Measurements from ENCODE around the gene PMAIP1.

DNA sequence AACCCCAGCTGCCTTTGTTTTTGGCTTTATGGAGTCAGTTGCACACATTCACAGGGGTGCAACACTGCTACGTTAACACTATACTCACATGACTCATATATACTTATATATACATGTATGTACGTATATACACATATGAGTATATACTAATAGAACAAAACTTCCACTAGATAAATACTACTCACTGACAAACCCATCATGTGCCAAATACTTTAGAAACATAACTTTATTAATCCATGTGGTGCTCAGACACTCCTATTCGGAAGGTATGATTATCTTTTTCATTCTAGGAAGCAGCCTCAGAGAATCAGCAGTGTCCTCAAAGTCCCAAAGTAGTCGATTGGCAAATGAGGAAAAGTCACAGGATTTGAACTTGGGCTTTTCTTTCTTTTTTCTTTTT is 7.9 kb downstream of the PMAIP1 start:
- TF ChIP-seq ZNF384 (IDR thresholded peaks at IDR 0.05) = no peak
- TF ChIP-seq FOXM1 (IDR thresholded peaks at IDR 0.05; ENCODE audit: borderline replicate concordance) = no peak
- TF ChIP-seq ARNT (IDR thresholded peaks at IDR 0.05) = no peak
- no peak for TF ChIP-seq LEF1 (IDR thresholded peaks at IDR 0.05; ENCODE audit: borderline replicate concordance)
